ENCODE results near the gene ANTXR2.
A peak's percentile ranks its signal among the peaks of the same experiment; 100 is the strongest.
"Not testable (repeated sequence)": the region's sequence is repeated elsewhere in the genome, so short reads cannot be mapped to it uniquely, and the experiment has no call there.

ANTXR2 gene

GRCh38 chr4:80072744-80073472 is at the start of gene ANTXR2:
Gene ANTXR2, minus strand, starts transcription at chr4:80073229. Its CDS starts 669 bp downstream, at chr4:80072560.
- TF ChIP-seq MYC (IDR thresholded peaks at IDR 0.05; ENCODE audit: low read depth, low read length) = 0 out of 2 replicates have a peak, but pooled peaks have one; percentile 57
- no peak for TF ChIP-seq CTCF (IDR thresholded peaks at IDR 0.05; ENCODE audit: low read depth, low read length)
- TF ChIP-seq MAX (IDR thresholded peaks at IDR 0.05; ENCODE audit: low read depth, low read length) = peak; percentile 34; the same call in 1 of the 2 replicates
- TF ChIP-seq POLR2A (IDR thresholded peaks at IDR 0.05; ENCODE audit: extremely low read depth, insufficient read length) = peak; percentile 18
- H3K4me3 ChIP-seq (ENCODE audit: low read depth, low read length) = peak within 1 kb of the TSS; percentile 80
- peak; percentile 94 for DNase-seq (ENCODE audit: low read depth)

GRCh38 chr4:80121815-80122214 is 48.8 kb upstream of the ANTXR2 start:
- H3K4me3 ChIP-seq (ENCODE audit: low read depth, low read length) = peak overlapping the region; percentile 55
- not testable (repeated sequence) for DNase-seq (ENCODE audit: low read depth)

GRCh38 chr4:80119620-80120019 is 46.6 kb upstream of the ANTXR2 start:
- DNase-seq (ENCODE audit: low read depth); H3K4me3 ChIP-seq (ENCODE audit: low read depth, low read length): not testable (repeated sequence)

- TF ChIP-seq MAX (IDR thresholded peaks at IDR 0.05; ENCODE audit: low read depth, low read length) = no peak
- no peak for TF ChIP-seq CTCF (IDR thresholded peaks at IDR 0.05; ENCODE audit: low read depth, low read length)
- TF ChIP-seq MYC (IDR thresholded peaks at IDR 0.05; ENCODE audit: low read depth, low read length) = no peak
- no peak for TF ChIP-seq POLR2A (IDR thresholded peaks at IDR 0.05; ENCODE audit: extremely low read depth, insufficient read length)
- no peak for DNase-seq (ENCODE audit: low read depth)
- no peak overlapping the region for H3K4me3 ChIP-seq (ENCODE audit: low read depth, low read length)
These were observed 43.5 kb upstream of the ANTXR2 start for GRCh38 chr4:80116516-80116915.

GRCh38 chr4:80115368-80116181 is 42.5 kb upstream of the ANTXR2 start:
- no peak for DNase-seq (ENCODE audit: low read depth)
- no peak overlapping the region for H3K4me3 ChIP-seq (ENCODE audit: low read depth, low read length)
- TF ChIP-seq POLR2A (IDR thresholded peaks at IDR 0.05; ENCODE audit: extremely low read depth, insufficient read length) (no peak), MYC (IDR thresholded peaks at IDR 0.05; ENCODE audit: low read depth, low read length) (no peak)

GRCh38 chr4:80114732-80115265 is 41.8 kb upstream of the ANTXR2 start:
- TF ChIP-seq MAX (IDR thresholded peaks at IDR 0.05; ENCODE audit: low read depth, low read length) = no peak
- no peak for TF ChIP-seq POLR2A (IDR thresholded peaks at IDR 0.05; ENCODE audit: extremely low read depth, insufficient read length)
- TF ChIP-seq CTCF (IDR thresholded peaks at IDR 0.05; ENCODE audit: low read depth, low read length) = no peak
- no peak for TF ChIP-seq MYC (IDR thresholded peaks at IDR 0.05; ENCODE audit: low read depth, low read length)
- no peak for DNase-seq (ENCODE audit: low read depth)
- H3K4me3 ChIP-seq (ENCODE audit: low read depth, low read length) = no peak overlapping the region

GRCh38 chr4:80113615-80114014 is 40.6 kb upstream of the ANTXR2 start:
- DNase-seq (ENCODE audit: low read depth) = no peak
- H3K4me3 ChIP-seq (ENCODE audit: low read depth, low read length) = no peak overlapping the region
- TF ChIP-seq CTCF (IDR thresholded peaks at IDR 0.05; ENCODE audit: low read depth, low read length) = no peak
- no peak for TF ChIP-seq MYC (IDR thresholded peaks at IDR 0.05; ENCODE audit: low read depth, low read length)
- TF ChIP-seq MAX (IDR thresholded peaks at IDR 0.05; ENCODE audit: low read depth, low read length) = no peak
- TF ChIP-seq POLR2A (IDR thresholded peaks at IDR 0.05; ENCODE audit: extremely low read depth, insufficient read length) = no peak
